GM19452 (cell line): Measurements from ENCODE around the gene ACBD4.
"Not testable (repeated sequence)": the region's sequence is repeated elsewhere in the genome, so short reads cannot be mapped to it uniquely, and the experiment has no call there.

ENCODE experiments used
- ATAC-seq: cut with Tn5 transposase; IDR thresholded peaks from one replicate; pipeline ENCODE4 v1.9.1; 2021; ENCODE audit not compliant: unreplicated experiment

The ACBD4 gene

GRCh38 chr17:45117848-45118646, 17.4 kb upstream of the ACBD4 start:
- ATAC-seq = no peak

GRCh38 chr17:45118691-45119090, 16.8 kb upstream of the ACBD4 start:
- ATAC-seq = no peak

- no peak for ATAC-seq
Measured at GRCh38 chr17:45119964-45120363, 15.5 kb upstream of the ACBD4 start.

GRCh38 chr17:45120558-45120957, 14.9 kb upstream of the ACBD4 start:
- ATAC-seq = no peak

- no peak for ATAC-seq
Measured at GRCh38 chr17:45121055-45121454, 14.4 kb upstream of the ACBD4 start.

- ATAC-seq = no peak
Measured at GRCh38 chr17:45123076-45123770, 12.3 kb upstream of the ACBD4 start.

- no peak for ATAC-seq
Measured at GRCh38 chr17:45123930-45124796, 11.3 kb upstream of the ACBD4 start.

GRCh38 chr17:45124797-45125122, 10.7 kb upstream of the ACBD4 start:
- ATAC-seq = not testable (repeated sequence)

- ATAC-seq = no peak
Measured at GRCh38 chr17:45125509-45125908, 10.0 kb upstream of the ACBD4 start.

GRCh38 chr17:45127207-45127547, 8.3 kb upstream of the ACBD4 start:
- no peak for ATAC-seq

GRCh38 chr17:45127548-45128300, 7.8 kb upstream of the ACBD4 start:
- no peak for ATAC-seq

GRCh38 chr17:45128331-45128730, 7.2 kb upstream of the ACBD4 start:
- no peak for ATAC-seq

- no peak for ATAC-seq
Measured at GRCh38 chr17:45128989-45129388, 6.5 kb upstream of the ACBD4 start.

- no peak for ATAC-seq
Measured at GRCh38 chr17:45129426-45129939, 6.0 kb upstream of the ACBD4 start.

GRCh38 chr17:45129940-45130680, 5.4 kb upstream of the ACBD4 start:
- ATAC-seq = no peak

GRCh38 chr17:45130681-45131615, 4.5 kb upstream of the ACBD4 start:
- ATAC-seq = no peak

- no peak for ATAC-seq
Measured at GRCh38 chr17:45131616-45132319, 3.7 kb upstream of the ACBD4 start.

GRCh38 chr17:45132320-45132571, 3.2 kb upstream of the ACBD4 start, which contains the start of gene PLCD3:
PLCD3 (minus strand) TSS chr17:45132515; CDS start chr17:45132410, 105 bp downstream.
- ATAC-seq = no peak
